K562 (cell line): ENCODE results near the gene PIK3CG. TPM values are rescaled to one million over a fixed set of nuclear protein-coding genes. Genes with fewer than 3 reads are reported as not detected.
A peak's percentile ranks its signal among the peaks of the same experiment; 100 is the strongest.

Experiments
- CC2D1A ChIP-seq: fragments of 450-650 bp; IDR thresholded peaks from 2 replicates; pipeline ENCODE4 v1.6.1; 2017; ENCODE audit warnings: mild to moderate bottlenecking
- CXXC5 ChIP-seq: fragments of 250-450 bp; sonication (Bioruptor Pico); IDR thresholded peaks from 2 replicates; pipeline ENCODE4 v1.8.0; 2022; ENCODE audit warnings: inconsistent platforms, mild to moderate bottlenecking, moderate library complexity
- KLF10 ChIP-seq: fragments of 250-450 bp; sonication (Bioruptor Pico); IDR thresholded peaks from 2 replicates; pipeline ENCODE4 v1.6.1; 2021; ENCODE audit warnings: matching md5 sums
- NBN ChIP-seq: fragments of 450-650 bp; IDR thresholded peaks from 2 replicates; pipeline ENCODE4 v1.6.1; 2016; ENCODE audit warnings: low read depth, mild to moderate bottlenecking
- NONO ChIP-seq, 2 experiments: fragments of 200-400 bp in 1 of 2; fragments of 450-650 bp in 1 of 2; formaldehyde crosslinking in 1 of 2; IDR thresholded peaks; 2 replicates each; pipeline ENCODE4 v1.6.1; 2017; ENCODE audit warnings: low read depth in 2 of 2, mild to moderate bottlenecking in 2 of 2, moderate library complexity in 2 of 2, low read length in 1 of 2
- SP1 ChIP-seq: sonication (generic); formaldehyde crosslinking; IDR thresholded peaks from 2 replicates; pipeline ENCODE4 v1.8.1; 2022; ENCODE audit warnings: mild to moderate bottlenecking, missing genetic modification reagents
- TAF9B ChIP-seq: fragments of 450-650 bp; IDR thresholded peaks from 2 replicates; pipeline ENCODE4 v1.6.1; 2018; ENCODE audit warnings: mild to moderate bottlenecking; ENCODE audit not compliant: partially characterized antibody
- TBL1XR1 ChIP-seq, 2 experiments: IDR thresholded peaks; 2 replicates each; pipeline ENCODE4 v1.6.1; 2012; ENCODE audit warnings: improper control_type of control experiment in 2 of 2, low read length in 2 of 2, mild to moderate bottlenecking in 1 of 2
- ZNF184 ChIP-seq: sonication (generic); formaldehyde crosslinking; IDR thresholded peaks from 2 replicates; pipeline ENCODE4 v1.5.0; 2020; ENCODE audit warnings: missing genetic modification reagents
- ZNF384 ChIP-seq: IDR thresholded peaks from 2 replicates; pipeline ENCODE4 v1.6.1; 2012; ENCODE audit warnings: low read depth, low read length, improper control_type of control experiment
- polyA plus RNA-seq, 8 experiments: library from polyadenylated mRNA; depleted of rRNA in 4 of 8; stranded (reverse) in 5 of 8; unstranded in 3 of 8; fragments of >200 nt; fragmentation: Nextera tagmentation in 2 of 8; fragmentation: Illumina TruSeq in 1 of 8; extraction: Ambion mirVana in 2 of 8; extraction: Trizol in 1 of 8; gene quantifications; 2 replicates each; pipeline versions ENCODE4 v1.2.1 to v1.2.3, GENCODE V29; 2011 to 2014; ENCODE audit warnings: inconsistent platforms in 1 of 8, missing spikeins in 1 of 8
- total RNA-seq, 7 experiments: library from RNA; depleted of rRNA in 6 of 7; stranded (reverse); fragments of >200 nt in 6 of 7; fragmentation: Illumina TruSeq in 2 of 7; extraction: Trizol in 2 of 7; gene quantifications; 2 replicates each; pipeline versions ENCODE4 v1.2.1 to v1.2.3, GENCODE V29; 2011 to 2021; ENCODE audit warnings: low replicate concordance in 1 of 7
- TF ChIP-seq, protein P1 (sequence below), 2 experiments: fragments of 450-650 bp; formaldehyde crosslinking in 1 of 2; IDR thresholded peaks; 2 replicates each; pipeline versions ENCODE4 v1.4.0 to v1.6.1; 2014 to 2020; ENCODE audit warnings: mild to moderate bottlenecking in 2 of 2, borderline replicate concordance in 1 of 2, low read depth in 1 of 2
- TF ChIP-seq, protein P2 (sequence below): fragments of 450-650 bp; IDR thresholded peaks from 2 replicates; pipeline ENCODE4 v1.6.1; 2016; ENCODE audit warnings: mild to moderate bottlenecking
- TF ChIP-seq, protein P3 (sequence below): sonication (generic); formaldehyde crosslinking; IDR thresholded peaks from 2 replicates; pipeline ENCODE4 v1.8.1; 2023; ENCODE audit warnings: mild to moderate bottlenecking, missing genetic modification reagents, moderate library complexity
- TF ChIP-seq, protein P4 (sequence below), 2 experiments: fragments of 450-650 bp; IDR thresholded peaks; 2 replicates each; pipeline ENCODE4 v1.6.1; 2016

Gene PIK3CG
- total and polyA plus RNA-seq, 9 of the 15 experiments (the other 6 are each of a cell fraction or from before 2014, with no cell fraction given): 5.3 to 42.5 (median 29.0) TPM

DNA sequence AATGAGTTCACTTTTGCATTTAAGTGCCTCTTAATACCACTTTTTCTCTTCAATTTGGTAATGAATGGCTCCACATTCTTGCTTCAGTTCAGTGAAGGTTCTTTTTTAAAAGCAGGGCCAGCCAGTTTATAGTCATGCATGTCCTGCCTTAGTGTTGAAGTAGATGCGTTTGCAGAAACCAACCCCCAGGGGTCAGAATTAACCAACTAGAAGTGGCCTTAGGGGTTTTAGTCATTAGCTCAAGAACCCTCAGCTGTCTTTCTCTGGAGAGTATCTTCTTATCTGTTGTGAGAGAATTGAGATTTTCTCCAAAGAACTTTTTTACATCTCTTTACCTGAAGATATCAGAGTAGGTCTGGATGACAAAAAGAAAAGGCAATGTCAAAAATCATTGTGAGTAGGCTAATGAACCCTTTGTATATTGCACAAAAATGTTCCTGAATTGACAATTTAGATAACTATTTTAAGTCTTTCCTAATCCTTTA is 82.2 kb downstream of the PIK3CG start (continued):
- TF ChIP-seq, protein P1, sequence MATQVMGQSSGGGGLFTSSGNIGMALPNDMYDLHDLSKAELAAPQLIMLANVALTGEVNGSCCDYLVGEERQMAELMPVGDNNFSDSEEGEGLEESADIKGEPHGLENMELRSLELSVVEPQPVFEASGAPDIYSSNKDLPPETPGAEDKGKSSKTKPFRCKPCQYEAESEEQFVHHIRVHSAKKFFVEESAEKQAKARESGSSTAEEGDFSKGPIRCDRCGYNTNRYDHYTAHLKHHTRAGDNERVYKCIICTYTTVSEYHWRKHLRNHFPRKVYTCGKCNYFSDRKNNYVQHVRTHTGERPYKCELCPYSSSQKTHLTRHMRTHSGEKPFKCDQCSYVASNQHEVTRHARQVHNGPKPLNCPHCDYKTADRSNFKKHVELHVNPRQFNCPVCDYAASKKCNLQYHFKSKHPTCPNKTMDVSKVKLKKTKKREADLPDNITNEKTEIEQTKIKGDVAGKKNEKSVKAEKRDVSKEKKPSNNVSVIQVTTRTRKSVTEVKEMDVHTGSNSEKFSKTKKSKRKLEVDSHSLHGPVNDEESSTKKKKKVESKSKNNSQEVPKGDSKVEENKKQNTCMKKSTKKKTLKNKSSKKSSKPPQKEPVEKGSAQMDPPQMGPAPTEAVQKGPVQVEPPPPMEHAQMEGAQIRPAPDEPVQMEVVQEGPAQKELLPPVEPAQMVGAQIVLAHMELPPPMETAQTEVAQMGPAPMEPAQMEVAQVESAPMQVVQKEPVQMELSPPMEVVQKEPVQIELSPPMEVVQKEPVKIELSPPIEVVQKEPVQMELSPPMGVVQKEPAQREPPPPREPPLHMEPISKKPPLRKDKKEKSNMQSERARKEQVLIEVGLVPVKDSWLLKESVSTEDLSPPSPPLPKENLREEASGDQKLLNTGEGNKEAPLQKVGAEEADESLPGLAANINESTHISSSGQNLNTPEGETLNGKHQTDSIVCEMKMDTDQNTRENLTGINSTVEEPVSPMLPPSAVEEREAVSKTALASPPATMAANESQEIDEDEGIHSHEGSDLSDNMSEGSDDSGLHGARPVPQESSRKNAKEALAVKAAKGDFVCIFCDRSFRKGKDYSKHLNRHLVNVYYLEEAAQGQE (IDR thresholded peaks at IDR 0.05; ENCODE audit: borderline replicate concordance): peak; percentile 98
- TF ChIP-seq, protein P1 (CRISPR knock-in tag; IDR thresholded peaks at IDR 0.05; ENCODE audit: low read depth): no peak
- peak; percentile 57; the same call in 1 of the 2 replicates for TF ChIP-seq ZNF384
- peak; percentile 54; the same call in 1 of the 2 replicates for TF ChIP-seq SP1
- 0 out of 4 replicates have a peak, but pooled peaks of 1 of the 2 experiments have one; percentile 30 for TF ChIP-seq NONO (IDR thresholded peaks at IDR 0.05; ENCODE audit: low read depth in 2 of 2, low read length in 1 of 2)
- peak; percentile 93 for TF ChIP-seq NBN
- TF ChIP-seq, protein P2, sequence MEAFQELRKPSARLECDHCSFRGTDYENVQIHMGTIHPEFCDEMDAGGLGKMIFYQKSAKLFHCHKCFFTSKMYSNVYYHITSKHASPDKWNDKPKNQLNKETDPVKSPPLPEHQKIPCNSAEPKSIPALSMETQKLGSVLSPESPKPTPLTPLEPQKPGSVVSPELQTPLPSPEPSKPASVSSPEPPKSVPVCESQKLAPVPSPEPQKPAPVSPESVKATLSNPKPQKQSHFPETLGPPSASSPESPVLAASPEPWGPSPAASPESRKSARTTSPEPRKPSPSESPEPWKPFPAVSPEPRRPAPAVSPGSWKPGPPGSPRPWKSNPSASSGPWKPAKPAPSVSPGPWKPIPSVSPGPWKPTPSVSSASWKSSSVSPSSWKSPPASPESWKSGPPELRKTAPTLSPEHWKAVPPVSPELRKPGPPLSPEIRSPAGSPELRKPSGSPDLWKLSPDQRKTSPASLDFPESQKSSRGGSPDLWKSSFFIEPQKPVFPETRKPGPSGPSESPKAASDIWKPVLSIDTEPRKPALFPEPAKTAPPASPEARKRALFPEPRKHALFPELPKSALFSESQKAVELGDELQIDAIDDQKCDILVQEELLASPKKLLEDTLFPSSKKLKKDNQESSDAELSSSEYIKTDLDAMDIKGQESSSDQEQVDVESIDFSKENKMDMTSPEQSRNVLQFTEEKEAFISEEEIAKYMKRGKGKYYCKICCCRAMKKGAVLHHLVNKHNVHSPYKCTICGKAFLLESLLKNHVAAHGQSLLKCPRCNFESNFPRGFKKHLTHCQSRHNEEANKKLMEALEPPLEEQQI: peak; percentile 74; the same call in 1 of the 2 replicates
- peak; percentile 96 for TF ChIP-seq CC2D1A
- TF ChIP-seq CXXC5: peak; percentile 22; the same call in 1 of the 2 replicates
- TF ChIP-seq TBL1XR1 (IDR thresholded peaks at IDR 0.05; ENCODE audit: low read length in 2 of 2): 0 out of 4 replicates have a peak, but pooled peaks of 1 of the 2 experiments have one; percentile 20
- TF ChIP-seq, protein P3, sequence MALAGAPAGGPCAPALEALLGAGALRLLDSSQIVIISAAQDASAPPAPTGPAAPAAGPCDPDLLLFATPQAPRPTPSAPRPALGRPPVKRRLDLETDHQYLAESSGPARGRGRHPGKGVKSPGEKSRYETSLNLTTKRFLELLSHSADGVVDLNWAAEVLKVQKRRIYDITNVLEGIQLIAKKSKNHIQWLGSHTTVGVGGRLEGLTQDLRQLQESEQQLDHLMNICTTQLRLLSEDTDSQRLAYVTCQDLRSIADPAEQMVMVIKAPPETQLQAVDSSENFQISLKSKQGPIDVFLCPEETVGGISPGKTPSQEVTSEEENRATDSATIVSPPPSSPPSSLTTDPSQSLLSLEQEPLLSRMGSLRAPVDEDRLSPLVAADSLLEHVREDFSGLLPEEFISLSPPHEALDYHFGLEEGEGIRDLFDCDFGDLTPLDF (CRISPR knock-in tag): 0 out of 2 replicates have a peak, but pooled peaks have one; percentile 25
- TF ChIP-seq, protein P4, sequence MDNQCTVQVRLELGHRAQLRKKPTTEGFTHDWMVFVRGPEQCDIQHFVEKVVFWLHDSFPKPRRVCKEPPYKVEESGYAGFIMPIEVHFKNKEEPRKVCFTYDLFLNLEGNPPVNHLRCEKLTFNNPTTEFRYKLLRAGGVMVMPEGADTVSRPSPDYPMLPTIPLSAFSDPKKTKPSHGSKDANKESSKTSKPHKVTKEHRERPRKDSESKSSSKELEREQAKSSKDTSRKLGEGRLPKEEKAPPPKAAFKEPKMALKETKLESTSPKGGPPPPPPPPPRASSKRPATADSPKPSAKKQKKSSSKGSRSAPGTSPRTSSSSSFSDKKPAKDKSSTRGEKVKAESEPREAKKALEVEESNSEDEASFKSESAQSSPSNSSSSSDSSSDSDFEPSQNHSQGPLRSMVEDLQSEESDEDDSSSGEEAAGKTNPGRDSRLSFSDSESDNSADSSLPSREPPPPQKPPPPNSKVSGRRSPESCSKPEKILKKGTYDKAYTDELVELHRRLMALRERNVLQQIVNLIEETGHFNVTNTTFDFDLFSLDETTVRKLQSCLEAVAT (IDR thresholded peaks at IDR 0.05): peak in 1 of 2 experiments; percentile 23; a peak in 1 of 4 replicates
- no peak for TF ChIP-seq KLF10 (CRISPR knock-in tag)
- no peak for TF ChIP-seq TAF9B
- TF ChIP-seq ZNF184 (CRISPR knock-in tag): no peak
